GM12878 (cell line): ENCODE results near the gene RERE. TPM values are rescaled to one million over a fixed set of nuclear protein-coding genes. Genes with fewer than 3 reads are reported as not detected.

Experiments
- ATAC-seq: fragments of 200-7000 bp; cut with Tn5 transposase; 3 replicates; pipeline ENCODE4 v1.9.1; 2020; ENCODE audit warnings: mild to moderate bottlenecking, moderate library complexity
- BruUV-seq: library from RNA; stranded (reverse); fragments of 400-500 nt; replicated peaks from 2 replicates; lab custom pipeline; 2021; lab: Mats Ljungman, UMichigan
- CTCF ChIA-PET: fragments of 300-600 bp; sonication (Branson Sonifier 250); formaldehyde crosslinking; extraction: SDS; loops from one replicate; lab custom pipeline; 2021; ENCODE audit warnings: inconsistent platforms; lab: Yijun Ruan, JAX
- POLR2A ChIA-PET: fragments of 350-600 bp; formaldehyde crosslinking; extraction: SDS; loops from one replicate; lab custom pipeline; 2021; ENCODE audit warnings: inconsistent platforms; lab: Charles Lee
- RAD21 ChIA-PET: fragments of 300-600 bp; sonication (Branson Sonifier 250); formaldehyde crosslinking; loops from one replicate; lab custom pipeline; 2023; ENCODE audit warnings: antibody characterized with exemption; ENCODE audit not compliant: unreplicated experiment; lab: Charles Lee
- SMC1A ChIA-PET: fragments of 300-600 bp; sonication (Branson Sonifier 250); formaldehyde crosslinking; loops from one replicate; lab custom pipeline; 2023; ENCODE audit not compliant: unreplicated experiment, uncharacterized antibody; lab: Charles Lee
- DNase-seq: peaks from one replicate; pipeline ENCODE4 v3.0.0-alpha.2; 2011; ENCODE audit warnings: low read depth, low spot score
- FAIRE-seq: peaks from 3 replicates; lab custom pipeline; 2011; peaks lifted over from hg19 to GRCh38; lab: Jason Lieb, UNC
- H2AFZ ChIP-seq: 2 replicates; pipeline ENCODE4 v1.6.0; 2011; ENCODE audit warnings: low read depth, low read length, control low read depth; ENCODE audit not compliant: control insufficient read depth
- H3K27ac ChIP-seq: 2 replicates; pipeline ENCODE4 v1.5.1; 2011; ENCODE audit warnings: control low read depth; ENCODE audit not compliant: control insufficient read depth, insufficient read depth
- H3K27me3 ChIP-seq, 2 experiments: replicated peaks in 1 of 2; 2 replicates each; pipeline versions ENCODE4 v1.6.0 to v1.6.1; 2011; ENCODE audit warnings: low read length in 1 of 2; ENCODE audit not compliant: control insufficient read depth in 2 of 2, insufficient read depth in 2 of 2
- H3K36me3 ChIP-seq, 2 experiments: 2 replicates each; pipeline ENCODE4 v1.5.1; 2011; ENCODE audit warnings: low read length in 1 of 2; ENCODE audit not compliant: control insufficient read depth in 2 of 2, insufficient read depth in 2 of 2
- H3K4me1 ChIP-seq: 2 replicates; pipeline ENCODE4 v1.6.1; 2011; ENCODE audit warnings: mild to moderate bottlenecking, low read length, moderate library complexity, mixed read lengths; ENCODE audit not compliant: control insufficient read depth, insufficient read depth
- H3K4me2 ChIP-seq: 2 replicates; pipeline ENCODE4 v1.6.0; 2011; ENCODE audit warnings: control low read depth; ENCODE audit not compliant: control insufficient read depth, insufficient read depth
- H3K4me3 ChIP-seq: fragments of 200-600 bp; sonication (generic); 2 replicates; pipeline ENCODE4 v1.5.1; 2016
- H3K79me2 ChIP-seq: 2 replicates; pipeline ENCODE4 v1.6.0; 2011; ENCODE audit warnings: low read length; ENCODE audit not compliant: control insufficient read depth, insufficient read depth
- H3K9ac ChIP-seq: 2 replicates; pipeline ENCODE4 v1.8.0; 2011; ENCODE audit warnings: low read length, control low read depth, mixed read lengths; ENCODE audit not compliant: control insufficient read depth, insufficient read depth
- H3K9me3 ChIP-seq: replicated peaks from 3 replicates; pipeline ENCODE4 v1.5.1; 2011; ENCODE audit warnings: mild to moderate bottlenecking, low read length; ENCODE audit not compliant: control insufficient read depth, insufficient read depth
- H4K20me1 ChIP-seq: 2 replicates; pipeline ENCODE4 v1.6.0; 2011; ENCODE audit not compliant: control insufficient read depth, insufficient read depth
- ASH2L ChIP-seq: fragments of 300-600, 200-600 bp; sonication (generic); IDR thresholded peaks from 2 replicates; pipeline ENCODE4 v1.6.1; 2017; ENCODE audit warnings: low read depth, mild to moderate bottlenecking, borderline replicate concordance
- CREB1 ChIP-seq: IDR thresholded peaks from 2 replicates; pipeline ENCODE4 v1.6.1; 2012; ENCODE audit warnings: low read depth, mild to moderate bottlenecking, inconsistent platforms
- E2F4 ChIP-seq: IDR thresholded peaks from 2 replicates; pipeline ENCODE4 v1.6.1; 2012; ENCODE audit warnings: low read depth, low read length, improper control_type of control experiment
- EGR1 ChIP-seq, 2 experiments: IDR thresholded peaks; 1 replicate in 1 of 2; 2 replicates in 1 of 2; pipeline ENCODE4 v1.6.1; 2011 to 2012; ENCODE audit warnings: low read depth in 2 of 2, low read length in 2 of 2, borderline replicate concordance in 1 of 2, mild to moderate bottlenecking in 1 of 2, moderate library complexity in 1 of 2
- ELK1 ChIP-seq: IDR thresholded peaks from 2 replicates; pipeline ENCODE4 v1.6.1; 2012; ENCODE audit warnings: low read depth, low read length, improper control_type of control experiment
- FOXM1 ChIP-seq: IDR thresholded peaks from 2 replicates; pipeline ENCODE4 v1.6.1; 2012; ENCODE audit warnings: low read depth, mild to moderate bottlenecking, inconsistent platforms, low read length, moderate library complexity
- HDAC2 ChIP-seq: fragments of 200-600 bp; sonication (generic); IDR thresholded peaks from 2 replicates; pipeline ENCODE4 v1.6.1; 2017
- MXI1 ChIP-seq: fragments of 150-350 bp; IDR thresholded peaks from 2 replicates; pipeline ENCODE4 v1.6.1; 2011; ENCODE audit warnings: low read depth, mild to moderate bottlenecking, inconsistent platforms, low read length, improper control_type of control experiment
- NR2C2 ChIP-seq: IDR thresholded peaks from 2 replicates; pipeline ENCODE4 v1.6.1; 2011; ENCODE audit warnings: borderline replicate concordance, low read depth; ENCODE audit not compliant: control insufficient read depth, insufficient read length
- PAX8 ChIP-seq: fragments of 450-650 bp; IDR thresholded peaks from 2 replicates; pipeline ENCODE4 v1.6.1; 2017; ENCODE audit warnings: mild to moderate bottlenecking, moderate library complexity
- POLR2AphosphoS5 ChIP-seq: IDR thresholded peaks from 2 replicates; pipeline ENCODE4 v1.6.1; 2011; ENCODE audit warnings: mild to moderate bottlenecking, low read length, inconsistent platforms
- WRNIP1 ChIP-seq: IDR thresholded peaks from 2 replicates; pipeline ENCODE4 v1.6.1; 2011; ENCODE audit warnings: low read depth, low read length, improper control_type of control experiment, borderline replicate concordance
- ZBTB40 ChIP-seq: fragments of 450-650 bp; IDR thresholded peaks from 2 replicates; pipeline ENCODE4 v1.6.1; 2016; ENCODE audit warnings: mild to moderate bottlenecking, moderate library complexity, borderline replicate concordance
- WGBS: methylation state at CpG from one replicate; pipeline ENCODE4 v1.1.6; 2016; ENCODE audit warnings: low lambda C conversion rate; ENCODE audit not compliant: insufficient replicate concordance, insufficient coverage; ENCODE audit errors: missing lambda C conversion rate; 5-methylcytosine and 5-hydroxymethylcytosine counted together
- in situ Hi-C: fragments of 300-500 bp; cut with MboI; formaldehyde crosslinking; loops from 9 replicates; pipeline ENCODE4 v1.14.3; 2018; ENCODE audit warnings: mixed read lengths
- intact Hi-C: fragments of 100-400 bp; cut with micrococcal nuclease; formaldehyde crosslinking; loops from one replicate; pipeline ENCODE4 v1.14.2; 2022; ENCODE audit not compliant: unreplicated experiment
- polyA plus RNA-seq, 11 experiments: library from polyadenylated mRNA; depleted of rRNA in 4 of 11; unstranded in 6 of 11; stranded (reverse) in 5 of 11; fragments of >200 nt; fragmentation: Nextera tagmentation in 4 of 11; fragmentation: Illumina TruSeq in 1 of 11; extraction: Ambion mirVana in 4 of 11; extraction: Trizol in 1 of 11; gene quantifications; 1 replicate in 1 of 11; 2 replicates in 10 of 11; pipeline versions ENCODE4 v1.2.1 to v1.2.3, GENCODE V29; 2011 to 2016; ENCODE audit warnings: inconsistent platforms in 2 of 11, missing spikeins in 2 of 11, low read depth in 1 of 11
- total RNA-seq, 4 experiments: library from RNA; depleted of rRNA in 3 of 4; stranded (reverse); fragments of >200 nt in 3 of 4; fragmentation: Illumina TruSeq in 1 of 4; extraction: Trizol in 1 of 4; gene quantifications; 2 replicates each; pipeline versions ENCODE4 v1.2.1 to v1.2.3, GENCODE V29; 2013 to 2021

RERE gene
- total and polyA plus RNA-seq, 10 of the 15 experiments (the other 5 are each of a cell fraction or from before 2014, with no cell fraction given): 5.2 to 60.5 (median 20.2) TPM

GRCh38 chr1:8598783-8599182 lies 218.7 kb downstream of the RERE start:
- no peak overlapping the region for H3K27ac ChIP-seq
- H3K9me3 ChIP-seq: no peaks in the 10 kb centered on the region
- no peaks in the 10 kb centered on the region for H3K27me3 ChIP-seq
- ChIA-PET POLR2A (no interaction called here), CTCF (interaction anchor here (0.9 kb wide), 1 partner anchor 127 kb away, joined by 3 read pairs; no protein-coding TSS in a partner anchor), SMC1A (interaction anchor here (1.1 to 1.5 kb wide), 3 partner anchors 13 to 129 kb away, joined by 3 to 4 read pairs (median 4); no protein-coding TSS in a partner anchor), RAD21 (no interaction called here)
- FAIRE-seq (no peak), DNase-seq (no peak), ATAC-seq (no peak)
- in situ Hi-C loops: no loop called here
- WGBS: 84% methylated on average over 4 of the region's 4 CpGs
- H3K4me3 ChIP-seq: no peak overlapping the region
- no TSS peak for BruUV-seq
- H3K4me1 ChIP-seq: peaks cover 21% of the 10 kb centered on the region
- no peak overlapping the region for H2AFZ ChIP-seq
- no peak overlapping the region for H3K4me2 ChIP-seq
- peaks cover 4% of the 10 kb centered on the region; the same call in 1 of the 2 replicates for H3K79me2 ChIP-seq
- TF ChIP-seq MXI1 (no peak), CREB1 (no peak), POLR2AphosphoS5 (no peak), ELK1 (no peak), NR2C2 (no peak), PAX8 (no peak), FOXM1 (no peak), E2F4 (no peak), ZBTB40 (no peak), HDAC2 (no peak), WRNIP1 (no peak), EGR1 (IDR thresholded peaks at IDR 0.05; ENCODE audit: borderline replicate concordance in 1 of 2, low read depth in 2 of 2, low read length in 2 of 2) (no peak), ASH2L (no peak)
- intact Hi-C loops: no loop called here
- H3K9ac ChIP-seq: no peak overlapping the region
- H4K20me1 ChIP-seq: no peaks in the 10 kb centered on the region
- H3K36me3 ChIP-seq: peaks cover 0 to 2% of the 10 kb centered on the region in 2 experiments; a peak in 2 of 4 replicates
